Neutrophil (primary cell): ENCODE measurements around the gene UBAC2.

Experiments used
- H3K27ac ChIP-seq: fragments of 200-600 bp; sonication (generic); 2 replicates; pipeline ENCODE4 v1.5.1; 2016; ENCODE audit warnings: mild to moderate bottlenecking, moderate library complexity
- H3K27me3 ChIP-seq: fragments of 200-600 bp; sonication (generic); 2 replicates; pipeline ENCODE4 v1.6.0; 2016; ENCODE audit warnings: mild to moderate bottlenecking
- H3K36me3 ChIP-seq: fragments of 200-600 bp; sonication (generic); 2 replicates; pipeline ENCODE4 v1.5.1; 2017
- H3K4me1 ChIP-seq, 2 experiments: fragments of 200-600 bp in 1 of 2; sonication (generic) in 1 of 2; 1 replicate in 1 of 2; 2 replicates in 1 of 2; pipeline versions ENCODE4 v1.5.1 to v1.6.1; 2013 to 2016; ENCODE audit warnings: low read depth in 1 of 2, low read length in 1 of 2, mild to moderate bottlenecking in 1 of 2, moderate library complexity in 1 of 2; ENCODE audit not compliant: control insufficient read depth in 1 of 2, insufficient read depth in 1 of 2
- H3K4me3 ChIP-seq, 2 experiments: fragments of 200-600 bp in 1 of 2; sonication (generic) in 1 of 2; 1 replicate in 1 of 2; 2 replicates in 1 of 2; pipeline ENCODE4 v1.5.1; 2013 to 2016; ENCODE audit warnings: low read depth in 1 of 2, low read length in 1 of 2, mild to moderate bottlenecking in 1 of 2, moderate library complexity in 1 of 2
- H3K9me3 ChIP-seq: fragments of 200-600 bp; sonication (generic); 2 replicates; pipeline ENCODE4 v1.5.1; 2016
- CTCF ChIP-seq: fragments of 200-600 bp; sonication (generic); IDR thresholded peaks from 2 replicates; pipeline ENCODE4 v1.5.1; 2016; ENCODE audit warnings: antibody characterized with exemption

Gene UBAC2

DNA sequence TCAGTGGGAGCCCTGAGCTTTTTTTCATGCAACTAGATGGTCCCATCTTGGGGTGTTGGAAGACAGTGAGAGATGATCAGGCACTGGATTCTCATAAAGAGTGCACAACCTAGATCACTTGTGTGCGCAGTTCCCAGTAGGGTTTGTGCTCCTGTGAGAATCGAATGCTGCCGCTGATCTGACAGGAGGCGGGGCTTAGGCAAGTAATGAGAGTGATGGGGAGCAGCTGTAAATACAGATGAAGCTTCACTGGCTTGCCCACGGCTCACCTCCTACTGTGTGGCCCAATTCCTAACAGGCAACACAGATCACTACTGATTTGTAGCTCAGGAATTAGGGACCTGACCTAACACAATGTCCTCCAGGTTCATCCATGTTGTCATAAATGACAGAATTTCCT, 43.6 kb upstream of the UBAC2 start:
- no peak overlapping the region for H3K27ac ChIP-seq
- TF ChIP-seq CTCF, result no peak
- H3K27me3 ChIP-seq, result peaks cover 97% of the 10 kb centered on the region
- H3K4me3 ChIP-seq, result no peak overlapping the region
- no peaks in the 10 kb centered on the region for H3K36me3 ChIP-seq
- H3K9me3 ChIP-seq, result no peaks in the 10 kb centered on the region
- no peaks in the 10 kb centered on the region for H3K4me1 ChIP-seq

GRCh38 chr13:99158846-99159245, 41.8 kb upstream of the UBAC2 start:
- Histone ChIP-seq H3K4me3 (no peak overlapping the region), H3K27me3 (peaks cover 94% of the 10 kb centered on the region), H3K9me3 (no peaks in the 10 kb centered on the region), H3K36me3 (no peaks in the 10 kb centered on the region), H3K4me1 (no peaks in the 10 kb centered on the region), H3K27ac (no peak overlapping the region)
- TF ChIP-seq CTCF, result no peak

GRCh38 chr13:99159331-99160061, 41.2 kb upstream of the UBAC2 start:
- Histone ChIP-seq H3K9me3 (no peaks in the 10 kb centered on the region), H3K4me3 (no peak overlapping the region), H3K27ac (no peak overlapping the region), H3K4me1 (no peaks in the 10 kb centered on the region), H3K36me3 (no peaks in the 10 kb centered on the region), H3K27me3 (peaks cover 94% of the 10 kb centered on the region)
- no peak for TF ChIP-seq CTCF

DNA sequence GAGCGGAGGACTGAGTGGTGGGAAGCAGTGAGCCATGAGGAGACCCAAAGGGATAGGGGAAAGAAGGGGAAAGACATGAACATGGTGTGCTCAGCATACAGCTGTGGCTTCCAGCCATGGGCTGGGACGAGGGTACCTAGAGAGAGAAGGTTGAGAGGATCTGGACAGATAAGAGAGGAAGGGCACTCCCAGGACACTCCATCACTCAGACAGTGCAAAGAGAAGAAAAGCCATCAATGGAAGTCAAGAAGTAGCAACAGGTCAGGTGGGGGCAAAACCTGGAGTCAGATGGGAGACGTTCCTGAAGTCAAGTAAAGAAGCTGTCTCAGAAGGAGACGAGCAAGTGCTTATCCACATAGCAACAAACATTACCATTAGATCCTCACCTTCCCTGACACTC, 40.2 kb upstream of the UBAC2 start:
- no peak for TF ChIP-seq CTCF
- no peak overlapping the region for H3K4me3 ChIP-seq
- H3K27me3 ChIP-seq, result peaks cover 90% of the 10 kb centered on the region
- no peaks in the 10 kb centered on the region for H3K4me1 ChIP-seq
- no peaks in the 10 kb centered on the region for H3K9me3 ChIP-seq
- H3K27ac ChIP-seq, result no peak overlapping the region
- no peaks in the 10 kb centered on the region for H3K36me3 ChIP-seq

DNA sequence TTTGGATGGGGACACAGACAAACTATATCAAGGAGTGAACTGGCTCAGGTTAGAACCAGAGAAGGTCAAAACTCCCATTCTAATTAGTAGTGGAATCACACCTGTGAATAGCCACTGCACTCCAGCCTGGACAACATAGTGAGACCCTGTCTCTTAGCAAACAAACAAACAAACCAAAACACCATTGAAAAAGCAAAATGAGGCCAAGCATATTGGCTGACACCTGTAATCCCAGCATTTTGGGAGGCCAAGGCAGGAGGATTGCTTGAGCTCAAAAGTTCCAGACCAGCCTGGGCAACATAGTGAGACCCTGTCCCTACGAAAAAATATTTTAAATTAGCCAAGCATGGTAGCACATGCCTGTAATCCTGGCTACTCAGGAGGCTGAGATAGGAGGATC, 39.1 kb upstream of the UBAC2 start:
- H3K9me3 ChIP-seq, result no peaks in the 10 kb centered on the region
- no peaks in the 10 kb centered on the region for H3K4me1 ChIP-seq
- H3K27me3 ChIP-seq, result peaks cover 84% of the 10 kb centered on the region
- H3K4me3 ChIP-seq, result no peak overlapping the region
- no peak overlapping the region for H3K27ac ChIP-seq
- no peak for TF ChIP-seq CTCF
- no peaks in the 10 kb centered on the region for H3K36me3 ChIP-seq
